Right lung (tissue), 5 donors: ENCODE results near the gene FOXR1. TPM values are rescaled to one million over a fixed set of nuclear protein-coding genes. Genes with fewer than 3 reads are reported as not detected.
"Not testable (repeated sequence)": the region's sequence is repeated elsewhere in the genome, so short reads cannot be mapped to it uniquely, and the experiment has no call there.

ENCODE experiments used
- DNase-seq, 2 donors: peaks; one replicate each; pipeline ENCODE4 v3.0.0-alpha.2; 2013
- polyA plus RNA-seq, 5 donors: library from polyadenylated mRNA; unstranded; fragments of 120-200 nt; gene quantifications; one replicate each; pipeline versions ENCODE4 v1.2.1 to v1.2.3, GENCODE V29; 2013; ENCODE audit warnings: inconsistent platforms in 1 of 5, low replicate concordance in 1 of 5; ENCODE audit not compliant: insufficient read length in 5 of 5, insufficient read depth in 1 of 5

FOXR1 gene
- polyA plus RNA-seq, 5 donors, result 0.10 to 0.27 TPM; not detected in 3

DNA sequence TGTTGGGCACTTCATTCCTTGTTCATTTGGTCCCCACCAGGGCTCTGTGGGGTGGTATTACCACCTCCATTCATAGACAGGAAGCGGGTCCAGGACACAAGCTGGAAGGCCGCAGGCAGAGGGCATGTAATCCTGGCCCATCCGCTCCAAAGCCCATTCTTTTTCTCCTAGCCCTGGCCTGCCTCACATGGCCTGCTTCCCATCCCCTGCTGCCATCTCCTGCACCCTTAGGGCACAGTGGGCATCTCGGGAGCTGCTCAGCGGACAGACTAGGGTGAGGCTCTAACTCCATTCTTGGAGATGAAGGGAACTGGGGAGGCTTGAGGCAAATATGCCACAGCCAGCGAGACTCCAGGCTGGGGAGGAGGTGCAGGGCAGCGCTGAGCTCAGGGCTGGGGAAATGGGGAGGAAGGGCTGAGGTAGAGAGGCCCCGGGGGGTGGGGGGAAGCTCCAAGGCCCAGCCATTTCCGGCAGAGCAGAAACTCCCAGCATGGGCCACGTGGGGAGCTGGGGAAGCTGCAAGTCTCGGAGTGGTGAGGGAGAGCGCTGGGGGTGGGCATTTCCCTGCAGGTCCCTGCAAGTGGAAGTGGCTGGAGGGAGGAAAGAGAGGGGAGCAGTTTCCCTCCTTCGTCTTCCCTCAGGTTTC, 31.5 kb upstream of the FOXR1 start:
- no peak for DNase-seq

DNA sequence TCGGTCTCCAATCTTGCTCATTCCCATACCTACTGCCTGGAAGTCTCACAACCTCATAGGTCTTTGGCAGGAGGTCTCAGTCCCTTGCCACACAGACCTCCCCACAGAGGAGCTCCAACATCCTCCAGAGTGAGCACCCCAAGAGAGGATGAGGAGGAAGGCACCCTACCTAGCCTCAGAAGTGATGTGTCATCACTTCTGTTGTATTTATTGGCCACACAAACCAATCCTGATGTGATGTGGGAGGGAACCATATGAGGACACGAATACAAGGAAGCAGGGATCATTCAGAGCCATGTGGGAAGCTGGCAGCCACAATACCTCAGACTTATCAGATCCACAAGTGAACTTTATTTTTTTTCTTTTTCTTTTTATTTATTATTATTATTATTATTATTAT, 24.5 kb upstream of the FOXR1 start:
- no peak for DNase-seq

DNA sequence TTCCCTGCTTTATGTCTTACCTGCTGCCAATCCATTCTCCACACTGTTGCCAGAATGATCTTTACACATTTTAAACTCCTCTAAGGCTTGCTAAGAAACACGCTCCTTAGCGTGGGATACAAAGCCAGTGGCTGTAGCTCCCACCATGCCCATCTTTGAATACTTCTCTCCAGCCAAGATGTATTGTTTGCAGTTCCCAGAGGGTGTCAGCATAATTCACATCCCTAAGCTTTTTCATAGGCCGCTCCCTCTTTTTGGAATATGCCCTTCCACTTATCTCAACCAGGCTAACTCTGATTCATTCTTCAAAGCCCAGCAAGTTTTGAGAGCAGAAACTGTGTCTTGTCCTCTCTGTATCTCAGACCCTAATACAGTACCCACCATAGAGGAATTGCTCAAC, 23.6 kb upstream of the FOXR1 start:
- no peak for DNase-seq

DNA sequence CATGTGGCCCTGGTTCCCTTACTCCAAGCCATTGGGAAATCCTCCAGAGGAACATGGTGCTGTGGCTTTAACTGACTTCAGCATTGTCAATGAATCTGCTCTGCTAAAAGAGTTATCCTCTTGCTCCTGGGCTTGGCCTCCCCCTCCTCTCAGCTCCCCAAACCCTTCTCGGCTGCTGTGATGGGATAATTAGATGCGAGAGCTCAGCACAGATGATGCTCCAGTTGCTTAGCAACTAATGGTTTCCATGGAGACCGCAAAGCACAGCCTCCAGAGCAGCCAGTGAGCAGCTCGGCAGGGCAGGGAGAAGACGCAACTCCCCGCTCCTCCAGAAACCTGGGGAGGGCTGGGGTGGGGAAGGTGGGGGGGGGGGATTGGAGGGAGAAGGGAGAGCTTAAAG, 18.3 kb upstream of the FOXR1 start:
- DNase-seq, result no peak

DNA sequence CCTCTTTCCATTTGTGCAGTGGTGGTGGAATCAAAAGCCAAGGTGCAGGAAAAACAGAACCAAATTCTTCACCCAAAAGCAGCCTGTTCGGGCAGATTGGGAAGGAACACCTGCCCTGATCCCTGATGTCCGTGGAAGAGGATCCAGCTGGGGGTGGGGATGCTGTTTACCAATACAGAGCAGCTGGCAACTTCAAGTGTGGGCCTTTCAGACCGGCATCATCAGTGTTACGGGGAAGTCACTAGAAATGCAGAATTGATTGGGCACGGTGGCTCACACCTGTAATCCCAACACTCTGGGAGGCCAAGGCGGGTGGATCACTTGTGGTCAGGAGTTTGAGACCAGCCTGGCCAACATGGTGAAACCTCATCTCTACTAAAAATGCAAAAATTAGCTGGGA, 17.6 kb upstream of the FOXR1 start:
- DNase-seq, result not testable (repeated sequence)

DNA sequence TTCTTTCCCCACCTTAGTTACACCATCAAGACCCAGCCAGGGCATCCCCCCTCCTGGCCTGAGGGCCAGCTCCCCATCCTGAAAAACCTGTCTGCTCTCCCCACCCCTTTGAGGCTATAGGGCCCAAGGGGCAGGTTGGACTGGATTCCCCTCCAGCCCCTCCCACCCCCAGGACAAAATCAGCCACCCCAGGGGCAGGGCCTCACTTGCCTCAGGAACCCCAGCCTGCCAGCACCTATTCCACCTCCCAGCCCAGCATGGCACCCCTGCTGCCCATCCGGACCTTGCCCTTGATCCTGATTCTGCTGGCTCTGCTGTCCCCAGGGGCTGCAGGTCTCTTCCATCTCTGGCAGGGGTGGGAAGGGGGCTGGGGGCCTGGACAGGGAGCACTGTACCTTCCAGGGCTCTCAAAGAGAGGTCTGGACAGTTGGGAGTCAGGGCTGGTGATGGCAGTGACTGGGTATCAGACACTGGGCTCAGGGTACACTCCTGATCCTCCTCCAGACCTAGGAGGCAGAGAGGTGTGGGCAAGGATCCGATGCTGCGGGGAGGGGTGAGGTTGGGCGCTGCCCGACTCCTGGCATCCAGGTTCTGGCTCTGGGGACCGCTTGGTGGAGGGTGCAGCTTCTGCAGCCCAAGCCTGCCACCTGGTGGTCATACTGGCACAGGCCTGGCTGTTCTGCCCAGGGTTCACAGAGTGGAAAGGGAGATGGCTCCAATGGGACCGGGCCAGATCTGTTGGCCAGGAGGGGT, 15.3 kb upstream of the FOXR1 start, which contains the start of gene UPK2:
UPK2 (plus strand) TSS at position 205 of the 753 bp plus-strand sequence; CDS start at position 258, 53 bp downstream.
- peak; percentile 68 to 80 for DNase-seq

DNA sequence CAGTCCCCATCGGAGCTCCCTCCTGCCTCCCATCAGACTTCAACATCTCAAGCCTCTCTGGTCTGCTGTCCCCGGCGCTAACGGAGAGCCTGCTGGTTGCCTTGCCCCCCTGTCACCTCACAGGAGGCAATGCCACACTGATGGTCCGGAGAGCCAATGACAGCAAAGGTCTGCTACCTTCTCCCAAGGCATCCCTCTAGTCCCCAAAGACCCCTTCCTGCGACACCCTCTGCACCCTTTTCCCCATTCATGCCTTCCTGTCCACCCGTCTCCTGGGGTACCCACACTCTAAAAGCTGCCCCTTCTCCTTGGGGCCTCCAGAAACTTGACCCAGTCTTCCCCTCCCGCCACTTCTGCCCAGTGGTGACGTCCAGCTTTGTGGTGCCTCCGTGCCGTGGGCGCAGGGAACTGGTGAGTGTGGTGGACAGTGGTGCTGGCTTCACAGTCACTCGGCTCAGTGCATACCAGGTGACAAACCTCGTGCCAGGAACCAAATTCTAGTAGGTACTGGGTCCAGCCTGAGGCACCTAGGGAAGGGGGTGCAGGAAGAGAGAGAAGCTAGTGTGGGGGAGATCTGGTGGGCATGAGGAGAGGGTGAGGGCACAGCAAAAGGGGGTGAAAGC, 14.6 kb upstream of the FOXR1 start:
- DNase-seq, result no peak

DNA sequence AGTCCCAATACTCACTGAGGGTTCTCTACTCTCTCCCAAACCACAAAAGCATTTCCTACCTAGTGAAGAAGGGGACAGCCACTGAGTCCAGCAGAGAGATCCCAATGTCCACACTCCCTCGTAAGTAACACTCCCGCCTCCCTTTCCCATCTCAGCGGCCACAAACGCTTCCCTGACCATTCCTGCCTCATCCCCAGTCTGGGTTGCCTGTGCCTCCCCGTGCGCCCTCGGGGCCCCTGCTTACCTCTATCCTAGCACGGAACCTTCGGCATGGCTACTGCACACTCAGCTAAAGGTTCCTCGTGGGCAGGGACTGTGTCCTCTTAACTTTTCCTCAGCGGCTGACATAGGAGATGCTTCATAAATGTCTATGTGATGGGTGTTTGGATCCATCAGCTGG, 14.0 kb upstream of the FOXR1 start:
- DNase-seq, result no peak

DNA sequence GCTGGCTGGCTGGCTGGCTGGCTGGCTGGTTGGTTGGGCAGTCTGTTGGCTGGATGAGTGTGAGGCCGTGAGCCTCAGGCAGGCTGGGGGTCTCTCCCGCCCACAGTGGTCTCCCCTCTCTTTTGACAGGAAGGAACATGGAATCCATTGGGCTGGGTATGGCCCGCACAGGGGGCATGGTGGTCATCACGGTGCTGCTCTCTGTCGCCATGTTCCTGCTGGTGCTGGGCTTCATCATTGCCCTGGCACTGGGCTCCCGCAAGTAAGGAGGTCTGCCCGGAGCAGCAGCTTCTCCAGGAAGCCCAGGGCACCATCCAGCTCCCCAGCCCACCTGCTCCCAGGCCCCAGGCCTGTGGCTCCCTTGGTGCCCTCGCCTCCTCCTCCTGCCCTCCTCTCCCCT, 13.6 kb upstream of the FOXR1 start:
- no peak for DNase-seq

DNA sequence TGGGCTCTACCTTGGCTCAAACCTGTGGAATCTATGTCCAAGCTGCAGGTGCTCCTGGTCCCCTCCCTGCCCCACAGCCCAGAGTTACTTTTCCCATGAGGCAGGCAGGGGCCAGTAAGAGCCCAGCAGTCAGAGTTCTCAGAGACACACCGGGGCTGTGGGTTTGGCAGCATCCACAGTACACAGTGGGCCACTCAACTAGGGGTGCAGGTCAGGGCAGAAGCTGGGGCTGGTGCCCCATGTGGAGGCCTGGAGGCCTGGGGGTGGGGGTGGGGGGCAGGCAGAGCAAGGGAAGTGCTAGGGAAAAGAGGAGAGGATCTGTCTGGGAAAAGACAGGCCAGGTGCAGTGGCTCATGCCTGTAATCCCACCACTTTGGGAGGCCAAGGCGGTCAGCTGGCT, 13.0 kb upstream of the FOXR1 start:
- no peak for DNase-seq

DNA sequence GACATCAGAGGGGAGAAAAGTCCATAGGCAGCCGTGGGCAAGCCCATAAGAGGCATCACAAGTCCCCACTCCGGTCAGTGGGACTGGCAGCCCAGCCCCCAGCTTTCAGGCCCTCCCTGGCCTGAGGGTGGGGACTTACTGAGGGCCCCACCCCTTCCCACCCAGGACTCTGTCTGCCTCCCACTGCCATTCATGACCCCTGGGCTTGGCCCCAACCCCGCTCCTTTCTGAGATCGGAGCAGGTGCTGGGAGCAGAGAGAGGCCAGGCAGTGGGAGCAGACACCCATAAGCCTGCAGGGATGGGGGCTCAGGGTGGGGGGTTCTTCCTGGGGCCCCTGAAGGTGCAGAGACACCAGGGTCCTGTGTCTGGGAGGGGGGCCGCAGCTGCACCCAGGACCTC, 10.4 kb upstream of the FOXR1 start:
- DNase-seq, result no peak

DNA sequence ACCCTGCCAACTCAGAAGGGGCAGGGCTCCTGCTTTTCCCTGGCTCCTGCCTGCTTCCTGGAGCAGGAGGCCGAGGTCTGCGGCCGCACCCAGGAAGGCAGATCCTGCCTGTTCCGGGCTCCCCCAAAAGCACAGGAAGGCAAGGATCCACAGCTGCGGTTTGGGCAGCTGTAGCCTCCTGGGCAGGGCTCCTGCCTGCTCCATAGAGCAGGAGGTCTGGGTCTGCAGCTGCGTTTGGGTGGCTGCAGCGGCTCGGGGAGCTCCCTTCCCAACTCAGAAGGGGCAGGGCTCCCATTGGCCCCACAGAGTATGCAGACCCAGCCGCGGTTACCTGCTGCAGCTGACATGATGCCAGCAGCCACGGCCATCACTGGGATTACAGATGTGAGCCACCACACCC, 10.0 kb upstream of the FOXR1 start:
- DNase-seq, result no peak

DNA sequence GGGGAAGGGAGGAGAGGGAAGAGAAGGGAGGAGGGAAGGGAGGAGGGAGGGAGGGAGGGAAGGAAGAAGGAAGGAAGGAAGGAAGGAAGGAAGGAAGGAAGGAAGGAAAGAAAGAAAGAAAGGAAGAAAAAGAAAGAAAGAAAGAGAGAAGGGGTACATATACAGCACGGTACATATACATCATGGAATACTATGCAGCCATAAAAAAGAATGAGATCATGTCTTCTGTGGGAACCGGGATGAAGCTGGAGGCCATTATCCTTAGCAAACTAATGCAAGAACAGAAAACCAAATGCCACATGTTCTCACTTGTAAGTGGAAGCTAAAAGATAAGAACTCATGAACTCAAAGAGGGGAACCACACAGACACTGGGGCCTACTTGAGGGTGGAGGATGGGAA, 2.1 kb upstream of the FOXR1 start:
- DNase-seq, result not testable (repeated sequence)

DNA sequence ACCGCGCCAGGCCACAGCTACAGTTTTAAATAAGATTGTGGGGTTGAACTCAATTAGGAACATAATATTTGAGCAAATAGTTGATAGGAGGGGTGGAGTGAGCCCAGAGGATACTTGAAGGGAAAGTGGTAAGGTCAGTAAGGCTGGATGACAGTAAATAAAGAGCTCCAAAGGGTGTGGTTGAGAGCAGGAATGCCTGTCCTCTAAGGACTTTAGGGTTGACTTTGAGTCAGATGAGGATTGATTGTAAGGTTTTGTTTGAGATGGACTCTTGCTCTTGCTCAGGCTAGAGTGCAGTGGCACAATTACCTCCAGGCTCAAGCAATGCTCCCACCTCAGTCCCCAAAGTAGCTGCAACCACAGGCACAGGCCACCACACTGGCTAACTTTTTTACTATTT, 2.4 kb downstream of the FOXR1 start:
- DNase-seq, result no peak

DNA sequence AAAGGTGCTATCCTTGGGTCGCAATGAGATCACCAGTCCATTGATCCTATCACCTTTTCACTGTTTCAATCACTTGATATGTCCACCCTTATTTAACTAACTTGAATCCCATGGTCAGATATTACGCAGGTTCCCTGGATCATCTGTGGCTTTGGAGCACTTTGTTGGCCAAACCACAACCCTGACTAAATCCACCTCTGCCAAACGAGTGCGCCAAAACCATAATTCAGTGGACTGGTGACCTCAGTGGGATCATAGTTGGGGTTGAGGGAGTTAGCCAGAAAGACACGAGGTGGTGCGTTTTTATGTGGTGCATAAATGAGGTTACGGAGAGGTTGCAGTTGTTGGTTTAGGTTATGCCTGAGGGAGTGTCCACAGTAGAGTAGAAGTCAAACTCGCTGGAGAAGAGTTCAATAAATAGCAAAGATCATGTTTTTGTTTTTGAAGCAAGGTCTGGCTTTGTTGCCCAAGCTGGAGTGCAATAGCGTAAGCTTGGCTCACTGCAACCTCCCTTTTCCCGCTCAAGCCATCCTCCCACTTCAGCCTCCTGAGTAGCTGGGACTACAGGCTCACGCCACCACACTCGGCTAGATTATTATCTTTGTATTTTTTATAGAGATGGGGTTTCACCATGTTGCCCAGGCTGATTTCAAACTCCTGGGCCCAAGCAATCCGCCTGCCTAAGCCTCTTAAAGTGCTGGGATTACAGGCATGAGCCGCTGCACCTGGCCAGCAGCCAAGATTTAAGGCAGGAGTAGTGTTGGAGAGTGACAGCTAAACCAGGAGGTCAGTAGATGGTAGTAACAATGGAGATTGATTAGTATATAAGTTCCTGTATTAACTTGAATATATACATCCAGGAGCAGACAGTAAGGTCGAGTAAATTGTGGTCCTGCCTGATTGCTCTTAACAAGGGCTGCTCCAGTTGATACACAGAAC, 4.5 kb downstream of the FOXR1 start:
- DNase-seq, result no peak

DNA sequence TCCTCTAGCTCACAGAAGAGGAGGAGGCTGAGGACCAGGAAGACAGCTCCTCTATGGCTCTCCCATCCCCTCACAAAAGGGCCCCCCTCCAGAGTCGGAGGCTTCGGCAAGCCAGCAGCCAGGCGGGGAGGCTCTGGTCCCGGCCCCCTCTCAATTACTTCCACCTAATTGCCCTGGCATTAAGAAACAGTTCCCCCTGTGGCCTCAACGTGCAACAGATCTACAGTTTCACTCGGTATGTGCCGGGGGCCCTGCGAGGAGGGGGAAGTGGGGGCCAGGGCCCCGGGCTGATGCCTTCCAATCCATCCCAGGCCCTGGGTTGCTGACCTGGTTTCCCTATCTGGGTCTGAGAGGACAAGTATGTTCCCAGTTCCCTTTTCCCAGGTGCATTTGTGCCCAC, 7.9 kb downstream of the FOXR1 start:
- DNase-seq, result no peak

DNA sequence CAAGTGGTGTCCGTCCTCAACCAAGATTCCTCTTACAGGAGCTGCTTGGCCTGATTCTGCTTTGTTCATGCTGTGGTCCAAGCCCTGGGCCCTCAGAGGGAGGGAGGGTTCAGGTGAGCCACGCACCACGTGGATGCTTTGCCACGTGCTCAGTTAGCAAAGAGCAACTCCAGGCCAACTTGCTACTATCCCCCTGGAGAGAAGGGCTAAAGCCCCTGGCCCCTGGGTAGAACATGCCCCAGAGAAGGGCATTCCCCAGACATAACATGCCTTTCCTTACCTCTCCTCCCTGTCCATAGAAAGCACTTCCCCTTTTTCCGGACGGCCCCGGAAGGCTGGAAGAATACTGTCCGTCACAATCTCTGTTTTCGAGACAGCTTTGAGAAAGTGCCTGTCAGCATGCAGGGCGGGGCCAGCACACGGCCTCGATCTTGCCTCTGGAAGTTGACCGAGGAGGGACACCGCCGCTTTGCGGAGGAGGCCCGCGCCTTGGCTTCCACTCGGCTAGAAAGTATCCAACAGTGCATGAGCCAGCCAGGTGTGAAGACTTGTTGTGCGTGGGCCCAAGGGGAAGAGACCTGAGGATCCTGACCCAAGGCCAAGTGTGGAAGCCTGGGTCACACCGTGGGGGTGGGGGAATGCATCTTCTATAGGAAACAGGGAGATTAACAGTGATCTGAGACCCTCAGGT, 8.8 kb downstream of the FOXR1 start:
- no peak for DNase-seq

DNA sequence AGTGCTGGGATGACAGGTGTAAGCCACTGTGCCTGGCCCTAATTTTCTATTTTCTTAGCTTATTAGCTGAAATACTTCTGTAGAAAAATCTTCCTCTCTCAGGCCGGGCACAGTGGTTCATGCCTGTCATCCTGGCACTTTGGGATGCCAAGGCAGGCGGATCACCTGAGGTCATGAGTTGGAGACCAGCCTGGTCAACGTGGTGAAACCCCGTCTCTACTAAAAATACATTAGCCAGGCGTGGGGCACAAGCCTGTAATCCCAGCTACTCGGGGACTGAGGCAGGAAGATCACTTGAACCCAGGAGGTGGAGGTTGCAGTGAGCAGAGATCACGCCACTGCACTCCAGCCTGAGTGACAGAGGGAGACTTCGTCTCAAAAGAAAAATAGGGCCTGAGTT, 12.8 kb downstream of the FOXR1 start:
- not testable (repeated sequence) for DNase-seq

DNA sequence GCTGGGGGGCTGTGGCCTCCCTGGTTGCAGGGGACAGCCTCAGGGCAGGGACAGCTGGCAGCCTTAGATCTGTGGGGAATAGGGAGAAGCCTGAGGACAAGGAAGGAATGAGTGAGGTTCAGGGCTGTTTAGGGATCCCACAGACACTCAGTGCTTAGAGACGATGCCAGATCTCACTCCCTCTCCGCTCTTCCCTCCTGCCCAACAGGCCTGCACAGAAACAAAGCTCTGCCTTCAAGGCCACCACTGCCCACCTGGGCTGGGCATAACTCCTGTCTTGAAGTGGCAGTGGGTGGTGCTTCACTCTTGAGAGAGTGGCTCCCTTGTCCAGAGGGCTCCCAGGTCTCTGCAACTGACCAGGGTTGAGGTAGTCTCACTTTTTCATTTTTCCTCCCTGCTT, 13.3 kb downstream of the FOXR1 start:
- no peak for DNase-seq

DNA sequence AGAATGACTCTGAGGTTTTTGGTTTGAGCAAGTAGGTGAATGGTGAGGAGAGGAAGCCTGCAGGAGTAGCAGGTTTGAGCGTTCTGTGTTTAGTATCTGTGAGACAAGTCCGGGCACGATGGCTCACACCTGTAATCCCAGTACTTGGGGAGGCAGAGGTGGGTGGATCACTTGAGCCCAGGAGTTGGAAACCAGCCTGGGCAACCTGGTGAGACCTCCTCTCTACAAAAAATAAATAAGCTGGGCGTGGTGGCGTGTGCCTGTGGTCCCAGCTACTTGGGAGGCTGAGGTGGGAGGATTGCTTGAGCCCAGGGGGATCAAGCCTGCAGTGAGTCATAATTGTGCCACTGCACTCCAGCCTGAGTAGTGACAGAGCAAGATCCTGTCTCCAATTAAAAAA, 16.7 kb downstream of the FOXR1 start:
- DNase-seq, result no peak

DNA sequence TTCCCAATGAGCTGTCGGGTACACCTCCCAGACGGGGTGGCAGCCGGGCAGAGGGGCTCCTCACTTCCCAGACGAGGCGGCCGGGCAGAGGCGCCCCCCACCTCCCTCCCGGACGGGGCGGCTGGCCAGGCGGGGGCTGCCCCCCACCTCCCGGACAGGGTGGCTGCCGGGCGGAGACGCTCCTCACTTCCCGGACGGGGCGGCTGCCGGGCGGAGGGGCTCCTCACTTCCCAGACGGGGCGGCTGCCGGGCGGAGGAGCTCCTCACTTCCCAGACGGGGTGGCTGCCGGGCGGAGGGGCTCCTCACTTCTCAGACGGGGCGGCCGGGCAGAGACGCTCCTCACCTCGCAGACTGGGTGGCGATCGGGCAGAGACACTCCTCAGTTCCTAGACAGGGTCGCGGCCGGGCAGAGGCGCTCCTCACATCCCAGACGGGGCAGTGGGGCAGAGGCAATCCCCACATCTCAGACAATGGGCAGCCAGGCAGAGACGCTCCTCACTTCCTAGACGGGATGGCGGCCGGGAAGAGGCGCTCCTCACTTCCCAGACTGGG, 20.0 kb downstream of the FOXR1 start:
- not testable (repeated sequence) for DNase-seq
